Keratinocyte (primary cell): Measurements from ENCODE around the gene CABLES2. TPM values are rescaled to one million over a fixed set of nuclear protein-coding genes. Genes with fewer than 3 reads are reported as not detected.
A peak's percentile ranks its signal among the peaks of the same experiment; 100 is the strongest.

Source experiments
- DNase-seq: peaks from one replicate; pipeline ENCODE4 v3.0.0-alpha.2; 2011; ENCODE audit warnings: low read depth, missing footprints, low spot score
- FAIRE-seq: peaks from 2 replicates; lab custom pipeline; 2011; peaks lifted over from hg19 to GRCh38; lab: Jason Lieb, UNC
- H2AFZ ChIP-seq: 2 replicates; pipeline ENCODE4 v1.6.0; 2012; ENCODE audit warnings: low read length, control low read depth, inconsistent platforms; ENCODE audit not compliant: control insufficient read depth
- H3K27ac ChIP-seq: 2 replicates; pipeline ENCODE4 v1.5.1; 2011; ENCODE audit warnings: low read length; ENCODE audit not compliant: control insufficient read depth, insufficient read depth
- H3K27me3 ChIP-seq: 3 replicates; pipeline ENCODE4 v1.6.0; 2011; ENCODE audit warnings: low read length; ENCODE audit not compliant: control insufficient read depth, insufficient read depth; ENCODE audit errors: extremely low read depth
- H3K36me3 ChIP-seq, 2 experiments: 2 replicates in 1 of 2; 3 replicates in 1 of 2; pipeline ENCODE4 v1.5.1; 2011; ENCODE audit warnings: low read length in 2 of 2, mild to moderate bottlenecking in 1 of 2; ENCODE audit not compliant: control insufficient read depth in 2 of 2, insufficient read depth in 2 of 2; ENCODE audit errors: extremely low read depth in 1 of 2
- H3K4me1 ChIP-seq: 3 replicates; pipeline ENCODE4 v1.5.1; 2011; ENCODE audit warnings: low read length; ENCODE audit not compliant: control insufficient read depth, insufficient read depth; ENCODE audit errors: extremely low read depth
- H3K4me2 ChIP-seq: 3 replicates; pipeline ENCODE4 v1.6.0; 2011; ENCODE audit warnings: low read depth, low read length; ENCODE audit not compliant: control insufficient read depth, insufficient read depth; ENCODE audit errors: extremely low read depth
- H3K4me3 ChIP-seq, 3 experiments: fragments of 200-600 bp in 1 of 3; sonication (generic) in 1 of 3; 2 replicates in 2 of 3; 3 replicates in 1 of 3; pipeline ENCODE4 v1.5.1; 2011 to 2016; ENCODE audit warnings: low read length in 3 of 3, mild to moderate bottlenecking in 3 of 3, control low read depth in 2 of 3, inconsistent platforms in 1 of 3, low read depth in 1 of 3, mixed read lengths in 1 of 3, mixed run types in 1 of 3, moderate library complexity in 1 of 3; ENCODE audit not compliant: control insufficient read depth in 2 of 3, insufficient read depth in 2 of 3; ENCODE audit errors: extremely low read depth in 1 of 3
- H3K79me2 ChIP-seq: 2 replicates; pipeline ENCODE4 v1.6.0; 2012; ENCODE audit warnings: low read length; ENCODE audit not compliant: control insufficient read depth, insufficient read depth
- H3K9ac ChIP-seq: 3 replicates; pipeline ENCODE4 v1.6.0; 2011; ENCODE audit warnings: low read length; ENCODE audit not compliant: control insufficient read depth, insufficient read depth; ENCODE audit errors: extremely low read depth
- H3K9me1 ChIP-seq: 3 replicates; pipeline ENCODE4 v1.6.0; 2011; ENCODE audit warnings: low read length; ENCODE audit not compliant: control insufficient read depth, insufficient read depth; ENCODE audit errors: extremely low read depth
- H3K9me3 ChIP-seq: 2 replicates; pipeline ENCODE4 v1.5.1; 2012; ENCODE audit warnings: low read depth, low read length; ENCODE audit not compliant: control insufficient read depth
- H4K20me1 ChIP-seq: 3 replicates; pipeline ENCODE4 v1.6.0; 2011; ENCODE audit warnings: low read length; ENCODE audit not compliant: control insufficient read depth, insufficient read depth; ENCODE audit errors: extremely low read depth
- CTCF ChIP-seq, 3 experiments: IDR thresholded peaks in 1 of 3; conservative IDR thresholded peaks in 1 of 3; optimal IDR thresholded peaks in 1 of 3; 2 replicates in 2 of 3; 3 replicates in 1 of 3; pipeline versions ENCODE3 to v1.5.1; 2011; ENCODE audit warnings: low read length in 3 of 3, mild to moderate bottlenecking in 3 of 3, moderate library complexity in 2 of 3, control low read depth in 1 of 3, inconsistent platforms in 1 of 3; ENCODE audit not compliant: insufficient read depth in 2 of 3; ENCODE audit errors: extremely low read depth in 1 of 3
- EZH2 ChIP-seq: IDR thresholded peaks from one replicate; pipeline ENCODE4 v1.6.1; 2012; ENCODE audit warnings: inconsistent platforms, mild to moderate bottlenecking, low read length, moderate library complexity
- dilution Hi-C: fragments of 300-500 bp; cut with MboI; formaldehyde crosslinking; loops from one replicate; pipeline ENCODE4 v1.7.0; 2020; ENCODE audit warnings: low sequenced_read_pairs; ENCODE audit not compliant: extremely low pct_ligation_motif_present
- polyA plus RNA-seq, 5 experiments: library from polyadenylated mRNA; depleted of rRNA in 3 of 5; stranded (reverse) in 3 of 5; stranded (forward) in 1 of 5; unstranded in 1 of 5; fragments of >200 nt; gene quantifications; 1 replicate in 1 of 5; 2 replicates in 3 of 5; 3 replicates in 1 of 5; pipeline versions ENCODE4 v1.2.1 to v1.2.3, GENCODE V29; 2011 to 2012; ENCODE audit warnings: missing spikeins in 2 of 5, low read depth in 1 of 5, low replicate concordance in 1 of 5

The CABLES2 gene
- polyA plus RNA-seq, 1 donor (not counting 4 experiments of a cell fraction or from before 2014, with no cell fraction given), result 2.2 TPM

- H3K79me2 ChIP-seq, result peaks cover 18% of the 10 kb centered on the region
- no peaks in the 10 kb centered on the region for H4K20me1 ChIP-seq
- peak overlapping the region; percentile 91 for H3K4me2 ChIP-seq
- peak overlapping the region in 1 of 3 experiments; percentile 56 for H3K4me3 ChIP-seq
- H3K9me3 ChIP-seq, result no peaks in the 10 kb centered on the region
- peak overlapping the region; percentile 97 for H3K27ac ChIP-seq
- H2AFZ ChIP-seq, result no peak overlapping the region
- peaks cover 45% of the 10 kb centered on the region for H3K4me1 ChIP-seq
- no peaks in the 10 kb centered on the region for H3K9me1 ChIP-seq
- TF ChIP-seq CTCF (optimal IDR thresholded peaks at IDR 0.05 in 1 of 3, IDR thresholded peaks at IDR 0.05 in 1 of 3, conservative IDR thresholded peaks at IDR 0.05 in 1 of 3; ENCODE audit: extremely low read depth in 1 of 3, insufficient read depth in 2 of 3, low read length in 3 of 3) (no peak), EZH2 (no peak)
- DNase-seq, result no peak
- no peak for FAIRE-seq
- peak overlapping the region; percentile 76 for H3K9ac ChIP-seq
- peaks cover 27 to 35% of the 10 kb centered on the region in 2 experiments for H3K36me3 ChIP-seq
- dilution Hi-C loops, result no loop called here
- no peaks in the 10 kb centered on the region for H3K27me3 ChIP-seq
These were observed 57.5 kb downstream of the CABLES2 start for GRCh38 chr20:62349556-62350097.

GRCh38 chr20:62348604-62349003 lies 58.5 kb downstream of the CABLES2 start:
- Histone ChIP-seq H3K4me2 (no peak overlapping the region), H3K9ac (no peak overlapping the region), H3K27ac (no peak overlapping the region), H3K4me1 (peaks cover 39% of the 10 kb centered on the region), H3K79me2 (peaks cover 9% of the 10 kb centered on the region), H3K27me3 (no peaks in the 10 kb centered on the region), H2AFZ (no peak overlapping the region), H3K9me1 (no peaks in the 10 kb centered on the region), H3K36me3 (peaks cover 34 to 37% of the 10 kb centered on the region in 2 experiments), H3K4me3 (no peak overlapping the region), H4K20me1 (no peaks in the 10 kb centered on the region), H3K9me3 (no peaks in the 10 kb centered on the region)
- DNase-seq (no peak), FAIRE-seq (no peak)
- dilution Hi-C loops, result no loop called here
- TF ChIP-seq CTCF (optimal IDR thresholded peaks at IDR 0.05 in 1 of 3, IDR thresholded peaks at IDR 0.05 in 1 of 3, conservative IDR thresholded peaks at IDR 0.05 in 1 of 3; ENCODE audit: extremely low read depth in 1 of 3, insufficient read depth in 2 of 3, low read length in 3 of 3), result no peak
- no peak for TF ChIP-seq EZH2
